Activated naive CD8-positive, alpha-beta T cell treated with anti-CD3 and anti-CD28 coated beads, Interleukin-2, amount 50 U/mL, for 16 hours (primary cell): Measurements from ENCODE around the gene ARHGEF28.

Source experiments
- DNase-seq: peaks from one replicate; pipeline ENCODE4 v3.0.0-alpha.2; 2020; ENCODE audit warnings: low read depth, low spot score

Gene ARHGEF28

GRCh38 chr5:73814233-73814846, 188.3 kb downstream of the ARHGEF28 start:
- no peak for DNase-seq

- DNase-seq = no peak
These were observed 189.6 kb downstream of the ARHGEF28 start for GRCh38 chr5:73815631-73816030.

- DNase-seq = no peak
These were observed 190.8 kb downstream of the ARHGEF28 start for GRCh38 chr5:73816656-73817420.

GRCh38 chr5:73818357-73818756, 192.4 kb downstream of the ARHGEF28 start:
- no peak for DNase-seq

GRCh38 chr5:73820326-73820725, 194.3 kb downstream of the ARHGEF28 start:
- DNase-seq = no peak

GRCh38 chr5:73821003-73821402, 195.0 kb downstream of the ARHGEF28 start:
- no peak for DNase-seq

GRCh38 chr5:73822278-73822988, 196.4 kb downstream of the ARHGEF28 start:
- DNase-seq = no peak

GRCh38 chr5:73822989-73823339, 197.0 kb downstream of the ARHGEF28 start:
- no peak for DNase-seq

GRCh38 chr5:73823508-73823925, 197.5 kb downstream of the ARHGEF28 start:
- no peak for DNase-seq

- DNase-seq = no peak
These were observed 199.2 kb downstream of the ARHGEF28 start for GRCh38 chr5:73825199-73825598.

GRCh38 chr5:73825736-73826135, 199.7 kb downstream of the ARHGEF28 start:
- DNase-seq = no peak

GRCh38 chr5:73826301-73827105, 200.5 kb downstream of the ARHGEF28 start:
- DNase-seq = no peak

GRCh38 chr5:73827106-73827450, 201.1 kb downstream of the ARHGEF28 start:
- no peak for DNase-seq

- no peak for DNase-seq
These were observed 202.5 kb downstream of the ARHGEF28 start for GRCh38 chr5:73828465-73828864.

GRCh38 chr5:73830646-73831045, 204.7 kb downstream of the ARHGEF28 start:
- DNase-seq = no peak

- DNase-seq = no peak
These were observed 205.1 kb downstream of the ARHGEF28 start for GRCh38 chr5:73831066-73831465.

GRCh38 chr5:73834693-73835092, 208.7 kb downstream of the ARHGEF28 start:
- no peak for DNase-seq

GRCh38 chr5:73835726-73836125, 209.7 kb downstream of the ARHGEF28 start:
- DNase-seq = no peak

- no peak for DNase-seq
These were observed 210.6 kb downstream of the ARHGEF28 start for GRCh38 chr5:73836607-73837006.

GRCh38 chr5:73838901-73839300, 212.9 kb downstream of the ARHGEF28 start:
- DNase-seq = no peak

GRCh38 chr5:73841641-73842040, 215.6 kb downstream of the ARHGEF28 start:
- DNase-seq = no peak

- DNase-seq = no peak
These were observed 218.2 kb downstream of the ARHGEF28 start for GRCh38 chr5:73844165-73844564.
